ENCODE data around the gene RDH5.

DNA sequence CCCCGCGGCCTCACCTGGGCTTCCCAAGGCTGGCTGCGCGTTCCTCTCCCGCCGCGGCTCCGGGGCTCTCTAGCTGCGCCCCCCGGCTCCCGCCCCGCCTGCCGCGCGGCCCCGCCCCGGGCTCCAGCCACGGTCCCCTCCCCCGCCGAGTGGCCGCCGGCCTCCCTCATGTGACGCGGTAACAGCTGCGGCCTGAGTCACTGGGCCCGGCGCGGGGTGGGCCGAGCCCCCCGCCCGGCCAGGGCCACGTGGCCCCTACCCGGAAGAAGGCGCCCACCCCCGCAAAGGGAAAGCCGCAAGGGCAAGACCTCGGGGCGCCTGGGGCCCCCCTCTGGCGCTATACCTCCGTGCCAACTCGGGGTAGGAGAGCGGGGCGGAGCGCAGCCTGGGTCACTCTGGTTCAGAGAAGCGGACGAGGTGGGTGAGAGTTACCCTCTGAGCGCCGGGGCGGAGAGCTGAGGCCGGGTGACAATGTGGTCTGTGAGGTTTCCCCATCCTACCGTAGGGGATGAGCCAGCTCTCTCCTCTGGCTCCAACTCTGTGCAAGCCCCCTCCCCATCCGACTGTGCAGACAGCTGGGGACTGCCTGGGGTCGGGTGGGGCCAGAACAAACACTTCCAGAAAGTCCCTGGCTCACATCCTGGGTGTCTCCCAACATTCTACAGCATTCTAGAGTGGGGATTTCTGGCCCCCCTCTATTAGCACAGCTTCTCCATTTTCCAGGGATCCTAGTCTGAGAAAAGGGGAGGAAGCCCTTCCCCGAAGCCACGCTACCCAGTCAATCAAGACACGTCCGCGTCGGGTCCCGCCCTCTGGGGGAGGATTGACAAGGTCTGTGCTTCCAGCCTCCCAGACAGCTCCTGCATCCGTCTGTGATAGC, 9.0 kb downstream of the RDH5 start, which contains the start of gene CD63:
- TF ChIP-seq, protein P1, sequence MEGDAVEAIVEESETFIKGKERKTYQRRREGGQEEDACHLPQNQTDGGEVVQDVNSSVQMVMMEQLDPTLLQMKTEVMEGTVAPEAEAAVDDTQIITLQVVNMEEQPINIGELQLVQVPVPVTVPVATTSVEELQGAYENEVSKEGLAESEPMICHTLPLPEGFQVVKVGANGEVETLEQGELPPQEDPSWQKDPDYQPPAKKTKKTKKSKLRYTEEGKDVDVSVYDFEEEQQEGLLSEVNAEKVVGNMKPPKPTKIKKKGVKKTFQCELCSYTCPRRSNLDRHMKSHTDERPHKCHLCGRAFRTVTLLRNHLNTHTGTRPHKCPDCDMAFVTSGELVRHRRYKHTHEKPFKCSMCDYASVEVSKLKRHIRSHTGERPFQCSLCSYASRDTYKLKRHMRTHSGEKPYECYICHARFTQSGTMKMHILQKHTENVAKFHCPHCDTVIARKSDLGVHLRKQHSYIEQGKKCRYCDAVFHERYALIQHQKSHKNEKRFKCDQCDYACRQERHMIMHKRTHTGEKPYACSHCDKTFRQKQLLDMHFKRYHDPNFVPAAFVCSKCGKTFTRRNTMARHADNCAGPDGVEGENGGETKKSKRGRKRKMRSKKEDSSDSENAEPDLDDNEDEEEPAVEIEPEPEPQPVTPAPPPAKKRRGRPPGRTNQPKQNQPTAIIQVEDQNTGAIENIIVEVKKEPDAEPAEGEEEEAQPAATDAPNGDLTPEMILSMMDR (IDR thresholded peaks at IDR 0.05) = no peak
- TF ChIP-seq POLR2A (IDR thresholded peaks at IDR 0.05) = peak; percentile 65 to 80

Data from adrenal gland (tissue), 5 donors.